NCI-H1417 (cell line): ENCODE data around the gene CD46.

Experiments used
- DNase-seq, 3 experiments: peaks; one replicate each; lab custom pipeline; 2025; lab: John Stamatoyannopoulos, UW

Gene CD46

GRCh38 chr1:207828485-207829158 is 76.8 kb downstream of the CD46 start:
- peak; percentile 13 to 60 (median 28) for DNase-seq

GRCh38 chr1:207829576-207829975 is 77.7 kb downstream of the CD46 start:
- no peak for DNase-seq

- DNase-seq = no peak
Observed at GRCh38 chr1:207830788-207831187, 78.9 kb downstream of the CD46 start.

GRCh38 chr1:207831517-207832327 is 79.9 kb downstream of the CD46 start:
- no peak for DNase-seq

- DNase-seq = no peak
Observed at GRCh38 chr1:207832796-207833195, 80.9 kb downstream of the CD46 start.

- DNase-seq = no peak
Observed at GRCh38 chr1:207833381-207833780, 81.5 kb downstream of the CD46 start.

- DNase-seq = no peak
Observed at GRCh38 chr1:207833956-207834660, 82.3 kb downstream of the CD46 start.

GRCh38 chr1:207835958-207836357 is 84.1 kb downstream of the CD46 start:
- no peak for DNase-seq

GRCh38 chr1:207836591-207837347 is 84.9 kb downstream of the CD46 start:
- DNase-seq = no peak

- no peak for DNase-seq
Observed at GRCh38 chr1:207837673-207838072, 85.8 kb downstream of the CD46 start.

- DNase-seq = peak in 1 of 3 experiments; percentile 21
Observed at GRCh38 chr1:207838156-207839082, 86.6 kb downstream of the CD46 start.

- DNase-seq = no peak
Observed at GRCh38 chr1:207839083-207839413, 87.2 kb downstream of the CD46 start.

GRCh38 chr1:207840380-207840779 is 88.5 kb downstream of the CD46 start:
- no peak for DNase-seq

- DNase-seq = no peak
Observed at GRCh38 chr1:207841293-207841692, 89.4 kb downstream of the CD46 start.

- no peak for DNase-seq
Observed at GRCh38 chr1:207841901-207842300, 90.0 kb downstream of the CD46 start.

GRCh38 chr1:207842506-207842905 is 90.7 kb downstream of the CD46 start:
- DNase-seq = no peak

- DNase-seq = no peak
Observed at GRCh38 chr1:207844371-207844770, 92.5 kb downstream of the CD46 start.
